ENCODE data around the gene AFDN.

GRCh38 chr6:167825332-167826229 is 1.1 kb upstream of the AFDN start:
- TF ChIP-seq, protein P1, sequence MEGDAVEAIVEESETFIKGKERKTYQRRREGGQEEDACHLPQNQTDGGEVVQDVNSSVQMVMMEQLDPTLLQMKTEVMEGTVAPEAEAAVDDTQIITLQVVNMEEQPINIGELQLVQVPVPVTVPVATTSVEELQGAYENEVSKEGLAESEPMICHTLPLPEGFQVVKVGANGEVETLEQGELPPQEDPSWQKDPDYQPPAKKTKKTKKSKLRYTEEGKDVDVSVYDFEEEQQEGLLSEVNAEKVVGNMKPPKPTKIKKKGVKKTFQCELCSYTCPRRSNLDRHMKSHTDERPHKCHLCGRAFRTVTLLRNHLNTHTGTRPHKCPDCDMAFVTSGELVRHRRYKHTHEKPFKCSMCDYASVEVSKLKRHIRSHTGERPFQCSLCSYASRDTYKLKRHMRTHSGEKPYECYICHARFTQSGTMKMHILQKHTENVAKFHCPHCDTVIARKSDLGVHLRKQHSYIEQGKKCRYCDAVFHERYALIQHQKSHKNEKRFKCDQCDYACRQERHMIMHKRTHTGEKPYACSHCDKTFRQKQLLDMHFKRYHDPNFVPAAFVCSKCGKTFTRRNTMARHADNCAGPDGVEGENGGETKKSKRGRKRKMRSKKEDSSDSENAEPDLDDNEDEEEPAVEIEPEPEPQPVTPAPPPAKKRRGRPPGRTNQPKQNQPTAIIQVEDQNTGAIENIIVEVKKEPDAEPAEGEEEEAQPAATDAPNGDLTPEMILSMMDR (IDR thresholded peaks at IDR 0.05; ENCODE audit: low read length): no peak
- TF ChIP-seq EZH2phosphoT487 (IDR thresholded peaks at IDR 0.05; ENCODE audit: low read length): no peak

All from MM.1S (cell line).